GM19438 (cell line): ENCODE results near the gene FAT2.
"Not testable (repeated sequence)": the region's sequence is repeated elsewhere in the genome, so short reads cannot be mapped to it uniquely, and the experiment has no call there.

Experiments used
- ATAC-seq: cut with Tn5 transposase; IDR thresholded peaks from one replicate; pipeline ENCODE4 v1.9.1; 2021; ENCODE audit warnings: low read depth; ENCODE audit not compliant: unreplicated experiment

Gene FAT2

GRCh38 chr5:151584057-151584937 lies 6.8 kb downstream of the FAT2 start:
- no peak for ATAC-seq

- no peak for ATAC-seq
Observed at GRCh38 chr5:151581812-151582583, 9.1 kb downstream of the FAT2 start.

GRCh38 chr5:151581347-151581746 lies 9.8 kb downstream of the FAT2 start:
- no peak for ATAC-seq

- no peak for ATAC-seq
Observed at GRCh38 chr5:151580858-151581257, 10.3 kb downstream of the FAT2 start.

- ATAC-seq = no peak
Observed at GRCh38 chr5:151580239-151580638, 10.9 kb downstream of the FAT2 start.

GRCh38 chr5:151579146-151579545 lies 12.0 kb downstream of the FAT2 start:
- not testable (repeated sequence) for ATAC-seq

- no peak for ATAC-seq
Observed at GRCh38 chr5:151578326-151579025, 12.7 kb downstream of the FAT2 start.

GRCh38 chr5:151577566-151577965 lies 13.6 kb downstream of the FAT2 start:
- ATAC-seq = no peak

- no peak for ATAC-seq
Observed at GRCh38 chr5:151574444-151574996, 16.6 kb downstream of the FAT2 start.

GRCh38 chr5:151572657-151573368 lies 18.3 kb downstream of the FAT2 start:
- no peak for ATAC-seq

GRCh38 chr5:151571270-151572173 lies 19.6 kb downstream of the FAT2 start:
- no peak for ATAC-seq

GRCh38 chr5:151570512-151571269 lies 20.4 kb downstream of the FAT2 start:
- no peak for ATAC-seq

- no peak for ATAC-seq
Observed at GRCh38 chr5:151570058-151570457, 21.1 kb downstream of the FAT2 start.

GRCh38 chr5:151569132-151570046 lies 21.7 kb downstream of the FAT2 start:
- ATAC-seq = no peak

GRCh38 chr5:151568036-151568435 lies 23.1 kb downstream of the FAT2 start:
- no peak for ATAC-seq

- no peak for ATAC-seq
Observed at GRCh38 chr5:151565971-151566370, 25.2 kb downstream of the FAT2 start.

GRCh38 chr5:151562019-151562707 lies 29.0 kb downstream of the FAT2 start:
- no peak for ATAC-seq
